Measurements from ENCODE around the gene TAF4. TPM values are rescaled to one million over a fixed set of nuclear protein-coding genes. Genes with fewer than 3 reads are reported as not detected.

The TAF4 gene
- total RNA-seq, 1 experiment from 2014 or later: 94.9 TPM

DNA sequence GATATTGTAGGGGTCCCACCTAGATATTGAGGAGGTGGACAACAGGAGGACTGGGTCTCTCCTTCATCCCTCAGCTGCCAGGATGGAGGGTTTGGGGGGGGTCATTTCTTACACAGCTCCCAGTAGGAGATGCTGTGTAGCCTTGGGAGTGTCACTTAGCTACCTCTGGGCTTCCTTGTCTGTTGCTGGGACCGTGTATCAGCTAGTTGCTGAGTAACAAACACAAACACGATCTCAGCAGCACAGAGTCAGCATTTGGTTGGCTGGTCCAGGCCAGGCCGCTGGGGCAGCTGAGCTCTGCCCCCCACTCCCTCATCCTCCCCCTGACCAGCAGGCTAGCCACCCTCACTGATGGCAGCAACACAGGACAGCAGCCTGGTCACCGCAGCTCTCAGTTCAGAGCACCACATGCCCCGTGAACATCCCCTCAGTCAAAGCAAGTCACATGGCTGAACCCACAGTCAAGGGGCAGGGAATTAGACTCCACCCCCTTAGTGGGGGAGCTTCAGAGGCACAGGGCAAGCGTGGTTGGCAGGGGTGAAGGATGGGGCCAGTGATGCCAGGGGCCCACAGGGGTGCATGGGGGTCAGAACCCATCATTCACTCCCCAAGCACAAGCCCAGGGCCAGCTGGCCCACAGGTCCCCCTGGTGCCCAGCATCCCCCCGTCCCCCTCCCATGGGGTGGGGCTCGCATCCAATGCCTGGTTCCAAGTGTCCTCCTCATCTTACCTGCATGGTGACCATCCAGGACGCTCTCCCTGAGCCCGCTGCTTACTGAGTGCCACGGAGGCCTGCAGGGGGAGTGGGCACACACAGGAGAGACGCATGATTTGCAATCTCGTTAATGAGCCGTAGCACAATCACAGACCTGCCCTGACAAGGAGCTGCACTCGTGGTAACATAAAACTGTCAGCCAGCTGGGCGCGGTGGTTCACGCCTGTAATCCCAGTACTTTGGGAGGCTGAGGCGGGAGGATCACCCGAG is 112.4 kb downstream of the TAF4 start:
- intact Hi-C loops (cut with micrococcal nuclease; ENCODE audit: unreplicated experiment): no loop called here
- TF ChIP-seq, protein P1, sequence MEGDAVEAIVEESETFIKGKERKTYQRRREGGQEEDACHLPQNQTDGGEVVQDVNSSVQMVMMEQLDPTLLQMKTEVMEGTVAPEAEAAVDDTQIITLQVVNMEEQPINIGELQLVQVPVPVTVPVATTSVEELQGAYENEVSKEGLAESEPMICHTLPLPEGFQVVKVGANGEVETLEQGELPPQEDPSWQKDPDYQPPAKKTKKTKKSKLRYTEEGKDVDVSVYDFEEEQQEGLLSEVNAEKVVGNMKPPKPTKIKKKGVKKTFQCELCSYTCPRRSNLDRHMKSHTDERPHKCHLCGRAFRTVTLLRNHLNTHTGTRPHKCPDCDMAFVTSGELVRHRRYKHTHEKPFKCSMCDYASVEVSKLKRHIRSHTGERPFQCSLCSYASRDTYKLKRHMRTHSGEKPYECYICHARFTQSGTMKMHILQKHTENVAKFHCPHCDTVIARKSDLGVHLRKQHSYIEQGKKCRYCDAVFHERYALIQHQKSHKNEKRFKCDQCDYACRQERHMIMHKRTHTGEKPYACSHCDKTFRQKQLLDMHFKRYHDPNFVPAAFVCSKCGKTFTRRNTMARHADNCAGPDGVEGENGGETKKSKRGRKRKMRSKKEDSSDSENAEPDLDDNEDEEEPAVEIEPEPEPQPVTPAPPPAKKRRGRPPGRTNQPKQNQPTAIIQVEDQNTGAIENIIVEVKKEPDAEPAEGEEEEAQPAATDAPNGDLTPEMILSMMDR (IDR thresholded peaks at IDR 0.05; ENCODE audit: insufficient read depth in 1 of 2, low read depth in 1 of 2, low read length in 1 of 2, severe bottlenecking in 1 of 2, unreplicated experiment in 1 of 2): no peak

DNA sequence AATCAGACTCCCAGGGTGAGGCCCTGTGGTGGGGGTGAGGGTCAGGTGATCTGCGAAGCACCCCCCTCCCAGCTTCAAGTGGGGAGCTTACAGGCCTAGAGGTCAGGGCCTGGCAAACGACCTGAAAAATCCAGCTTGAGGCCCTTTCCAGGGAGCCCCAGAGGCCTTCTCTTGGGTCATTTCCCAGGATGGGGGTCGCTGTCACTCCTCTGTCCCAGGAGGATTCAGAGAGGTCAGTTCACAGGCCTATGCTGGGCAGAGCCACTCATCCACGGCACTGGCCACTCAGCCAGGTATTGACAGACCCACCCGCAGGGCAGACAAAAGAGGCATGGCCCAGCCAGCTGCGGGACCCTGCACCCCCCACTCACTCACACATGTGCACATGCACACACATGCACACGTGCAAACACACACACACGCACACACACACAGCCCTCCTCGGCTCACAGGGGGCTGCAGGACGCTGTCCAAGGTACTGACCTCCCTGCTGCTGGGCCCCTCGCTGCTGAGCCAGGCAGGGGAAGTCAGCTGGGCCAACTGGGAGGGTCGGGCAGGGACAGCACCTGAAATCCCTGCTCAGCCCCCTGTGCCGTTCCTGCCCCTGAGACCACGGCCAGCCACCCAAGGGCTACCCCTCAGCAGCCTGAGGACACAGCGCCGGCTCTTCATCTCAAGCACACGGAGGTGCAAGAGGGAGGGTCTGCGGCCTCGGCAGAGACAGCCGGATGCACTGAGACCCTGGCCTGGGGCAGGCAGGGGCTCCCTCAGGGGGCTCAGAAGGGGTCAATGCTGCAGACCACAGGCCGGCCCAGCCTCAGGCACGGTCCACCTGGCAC is 113.8 kb downstream of the TAF4 start:
- H3K9me3 Mint-ChIP-seq (ENCODE audit: unreplicated experiment): no peaks in the 10 kb centered on the region
- H3K27me3 Mint-ChIP-seq (ENCODE audit: insufficient read depth, unreplicated experiment): no peaks in the 10 kb centered on the region
- H3K4me1 ChIP-seq: peaks cover 17% of the 10 kb centered on the region
- POLR2A ChIA-PET: no interaction called here
- BruUV-seq (replicated peaks): no TSS peak
- CTCF ChIA-PET: no interaction called here
- H3K9me3 ChIP-seq: no peaks in the 10 kb centered on the region
- DNase-seq: peak; percentile 56 to 68
- no peak overlapping the region for H3K27ac Mint-ChIP-seq (ENCODE audit: unreplicated experiment)
- peaks cover 19% of the 10 kb centered on the region for H3K4me1 Mint-ChIP-seq (ENCODE audit: low read depth, unreplicated experiment)
- H3K4me3 ChIP-seq (ENCODE audit: low read depth, low read length): no peak overlapping the region
- peaks cover 8% of the 10 kb centered on the region for H3K36me3 Mint-ChIP-seq (ENCODE audit: insufficient read depth, unreplicated experiment)
- intact Hi-C loops (cut with micrococcal nuclease; ENCODE audit: unreplicated experiment): no loop called here
- H3K4me3 Mint-ChIP-seq (ENCODE audit: unreplicated experiment): no peak overlapping the region
- TF ChIP-seq, protein P1 (IDR thresholded peaks at IDR 0.05; ENCODE audit: insufficient read depth in 1 of 2, low read depth in 1 of 2, low read length in 1 of 2, severe bottlenecking in 1 of 2, unreplicated experiment in 1 of 2): no peak
- H3K27me3 ChIP-seq (replicated peaks; ENCODE audit: control insufficient read depth, insufficient read depth, low read length): no peaks in the 10 kb centered on the region
- H3K36me3 ChIP-seq (ENCODE audit: control insufficient read depth, insufficient read depth, low read length): no peaks in the 10 kb centered on the region

More for the DNA sequence above, 112.4 kb downstream of the TAF4 start:
- H3K9me3 ChIP-seq: no peaks in the 10 kb centered on the region
- Mint-ChIP-seq H3K36me3 (ENCODE audit: insufficient read depth, unreplicated experiment) (peaks cover 6% of the 10 kb centered on the region), H3K4me1 (ENCODE audit: low read depth, unreplicated experiment) (peaks cover 24% of the 10 kb centered on the region), H3K4me3 (ENCODE audit: unreplicated experiment) (no peak overlapping the region), H3K9me3 (ENCODE audit: unreplicated experiment) (no peaks in the 10 kb centered on the region), H3K27me3 (ENCODE audit: insufficient read depth, unreplicated experiment) (no peaks in the 10 kb centered on the region), H3K27ac (ENCODE audit: unreplicated experiment) (no peak overlapping the region)
- POLR2A ChIA-PET: no interaction called here
- H3K4me1 ChIP-seq: peaks cover 23% of the 10 kb centered on the region
- H3K27me3 ChIP-seq (replicated peaks; ENCODE audit: control insufficient read depth, insufficient read depth, low read length): no peaks in the 10 kb centered on the region
- no peak overlapping the region for H3K4me3 ChIP-seq (ENCODE audit: low read depth, low read length)
- CTCF ChIA-PET: no interaction called here
- peak in 1 of 2 experiments; percentile 40 for DNase-seq
- BruUV-seq (replicated peaks): no TSS peak
- no peaks in the 10 kb centered on the region for H3K36me3 ChIP-seq (ENCODE audit: control insufficient read depth, insufficient read depth, low read length)

GRCh38 chr20:61950641-61951071 is 115.0 kb downstream of the TAF4 start:
- no peaks in the 10 kb centered on the region for H3K9me3 Mint-ChIP-seq (ENCODE audit: unreplicated experiment)
- POLR2A ChIA-PET: no interaction called here
- Histone ChIP-seq H3K9me3 (no peaks in the 10 kb centered on the region), H3K27me3 (replicated peaks; ENCODE audit: control insufficient read depth, insufficient read depth, low read length) (no peaks in the 10 kb centered on the region), H3K4me3 (ENCODE audit: low read depth, low read length) (no peak overlapping the region), H3K4me1 (peaks cover 6% of the 10 kb centered on the region), H3K36me3 (ENCODE audit: control insufficient read depth, insufficient read depth, low read length) (no peaks in the 10 kb centered on the region)
- H3K4me3 Mint-ChIP-seq (ENCODE audit: unreplicated experiment): no peak overlapping the region
- no TSS peak for BruUV-seq (replicated peaks)
- no peaks in the 10 kb centered on the region for H3K27me3 Mint-ChIP-seq (ENCODE audit: insufficient read depth, unreplicated experiment)
- CTCF ChIA-PET: no interaction called here
- TF ChIP-seq, protein P1 (IDR thresholded peaks at IDR 0.05; ENCODE audit: insufficient read depth in 1 of 2, low read depth in 1 of 2, low read length in 1 of 2, severe bottlenecking in 1 of 2, unreplicated experiment in 1 of 2): no peak
- peaks cover 9% of the 10 kb centered on the region for H3K4me1 Mint-ChIP-seq (ENCODE audit: low read depth, unreplicated experiment)
- peaks cover 9% of the 10 kb centered on the region for H3K36me3 Mint-ChIP-seq (ENCODE audit: insufficient read depth, unreplicated experiment)
- DNase-seq: no peak
- H3K27ac Mint-ChIP-seq (ENCODE audit: unreplicated experiment): no peak overlapping the region
- intact Hi-C loops (cut with micrococcal nuclease; ENCODE audit: unreplicated experiment): no loop called here
